SK-N-SH treated with all-trans-retinoic acid at 6 μM for 48 hours (cell line): ENCODE data around the gene MRC1.

Source experiments
- ATAC-seq: fragments of 200-7000 bp; cut with Tn5 transposase; 3 replicates; pipeline ENCODE4 v1.9.1; 2020; ENCODE audit warnings: mild to moderate bottlenecking, moderate library complexity
- ARNTL ChIP-seq: fragments of 450-650 bp; formaldehyde crosslinking; IDR thresholded peaks from 2 replicates; pipeline ENCODE4 v1.5.0; 2020; ENCODE audit warnings: low read depth, mild to moderate bottlenecking, moderate library complexity, borderline replicate concordance
- BACH2 ChIP-seq: fragments of 250-450 bp; sonication (Bioruptor Pico); IDR thresholded peaks from 2 replicates; pipeline ENCODE4 v1.9.0; 2021; ENCODE audit warnings: mild to moderate bottlenecking, borderline replicate concordance
- CSRNP3 ChIP-seq: fragments of 250-450 bp; sonication (Bioruptor Pico); IDR thresholded peaks from 2 replicates; pipeline ENCODE4 v1.5.1; 2021; ENCODE audit warnings: mild to moderate bottlenecking, moderate library complexity
- ESRRG ChIP-seq: fragments of 250-450 bp; sonication (Bioruptor Pico); IDR thresholded peaks from 2 replicates; pipeline ENCODE4 v1.6.1; 2021; ENCODE audit warnings: mild to moderate bottlenecking
- GLIS3 ChIP-seq: fragments of 250-450 bp; sonication (Bioruptor Pico); IDR thresholded peaks from 2 replicates; pipeline ENCODE4 v1.5.0; 2020; ENCODE audit warnings: mild to moderate bottlenecking, moderate library complexity
- ISL1 ChIP-seq: fragments of 250-450 bp; sonication (Bioruptor Pico); IDR thresholded peaks from 2 replicates; pipeline ENCODE4 v2.1.2; 2022; ENCODE audit warnings: mild to moderate bottlenecking, moderate library complexity
- OSR1 ChIP-seq: fragments of 250-450 bp; sonication (Bioruptor Pico); IDR thresholded peaks from 2 replicates; pipeline ENCODE4 v1.8.0; 2022; ENCODE audit warnings: moderate library complexity, mild to moderate bottlenecking, inconsistent platforms
- PATZ1 ChIP-seq: fragments of 250-450 bp; sonication (Bioruptor Pico); IDR thresholded peaks from 2 replicates; pipeline ENCODE4 v1.8.0; 2020; ENCODE audit warnings: mild to moderate bottlenecking, moderate library complexity, borderline replicate concordance
- PPARA ChIP-seq: fragments of 250-450 bp; sonication (Bioruptor Pico); IDR thresholded peaks from 2 replicates; pipeline ENCODE4 v1.5.0; 2020; ENCODE audit warnings: mild to moderate bottlenecking, borderline replicate concordance
- RARB ChIP-seq: fragments of 250-450 bp; sonication (Bioruptor Pico); IDR thresholded peaks from 2 replicates; pipeline ENCODE4 v1.8.0; 2021; ENCODE audit warnings: mild to moderate bottlenecking, moderate library complexity
- TCF4 ChIP-seq: fragments of 250-450 bp; sonication (Bioruptor Pico); IDR thresholded peaks from 2 replicates; pipeline ENCODE4 v1.8.0; 2021; ENCODE audit warnings: mild to moderate bottlenecking, moderate library complexity, borderline replicate concordance
- TOX ChIP-seq: fragments of 250-450 bp; sonication (Bioruptor Pico); IDR thresholded peaks from 2 replicates; pipeline ENCODE4 v1.8.0; 2021; ENCODE audit warnings: mild to moderate bottlenecking, moderate library complexity, borderline replicate concordance
- ZC3H10 ChIP-seq: fragments of 250-450 bp; sonication (Bioruptor Pico); IDR thresholded peaks from 2 replicates; pipeline ENCODE4 v1.5.1; 2021; ENCODE audit warnings: mild to moderate bottlenecking, moderate library complexity
- ZFP3 ChIP-seq: fragments of 250-450 bp; sonication (Bioruptor Pico); IDR thresholded peaks from 2 replicates; pipeline ENCODE4 v1.5.0; 2020; ENCODE audit warnings: mild to moderate bottlenecking, moderate library complexity
- ZFP30 ChIP-seq: fragments of 450-650 bp; formaldehyde crosslinking; IDR thresholded peaks from 2 replicates; pipeline ENCODE4 v1.5.0; 2022; ENCODE audit warnings: mild to moderate bottlenecking, moderate library complexity
- ZNF565 ChIP-seq: fragments of 450-650 bp; formaldehyde crosslinking; conservative IDR thresholded peaks from 2 replicates; pipeline ENCODE4 v1.5.0; 2020; ENCODE audit warnings: low read depth, mild to moderate bottlenecking, moderate library complexity
- ZNF70 ChIP-seq: fragments of 450-650 bp; formaldehyde crosslinking; IDR thresholded peaks from 2 replicates; pipeline ENCODE4 v1.5.0; 2020; ENCODE audit warnings: mild to moderate bottlenecking, moderate library complexity
- ZNF8 ChIP-seq: fragments of 450-650 bp; formaldehyde crosslinking; IDR thresholded peaks from 2 replicates; pipeline ENCODE4 v1.5.0; 2020; ENCODE audit warnings: mild to moderate bottlenecking, moderate library complexity
- TF ChIP-seq, protein P1 (sequence below): fragments of 250-450 bp; sonication (Bioruptor Pico); IDR thresholded peaks from 2 replicates; pipeline ENCODE4 v1.5.1; 2020; ENCODE audit warnings: low read depth, mild to moderate bottlenecking, moderate library complexity
- TF ChIP-seq, protein P2 (sequence below): fragments of 250-450 bp; sonication (Bioruptor Pico); IDR thresholded peaks from 2 replicates; pipeline ENCODE4 v1.8.0; 2021; ENCODE audit warnings: low read depth, mild to moderate bottlenecking, moderate library complexity, borderline replicate concordance
- TF ChIP-seq, protein P3 (sequence below): fragments of 250-450 bp; sonication (Bioruptor Pico); IDR thresholded peaks from 2 replicates; pipeline ENCODE4 v1.5.0; 2020; ENCODE audit warnings: mild to moderate bottlenecking, moderate library complexity

MRC1 gene

DNA sequence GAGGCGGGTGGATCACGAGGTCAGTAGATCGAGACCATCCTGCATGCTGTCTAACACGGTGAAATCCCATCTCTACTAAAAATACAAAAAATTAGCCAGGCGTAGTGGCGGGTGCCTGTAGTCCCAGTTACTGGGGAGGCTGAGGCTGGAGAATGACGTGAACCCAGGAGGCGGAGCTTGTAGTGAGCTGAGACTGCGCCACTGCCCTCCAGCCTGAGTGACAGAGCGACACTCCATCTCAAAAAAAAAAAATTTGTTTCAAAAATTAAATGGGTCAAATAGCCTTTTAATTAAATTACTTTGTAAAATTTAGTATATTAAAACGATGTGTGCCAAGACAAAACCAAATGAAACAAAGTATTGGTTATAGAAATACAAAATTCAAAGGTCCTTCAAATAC, 6.8 kb upstream of the MRC1 start:
- no peak for ATAC-seq

GRCh38 chr10:17802976-17803375, 6.2 kb upstream of the MRC1 start:
- no peak for ATAC-seq
- TF ChIP-seq ZNF70 (CRISPR knock-in tag) (no peak), TCF4 (no peak), ZNF565 (CRISPR knock-in tag) (no peak), ZC3H10 (CRISPR knock-in tag) (no peak), BACH2 (no peak), PPARA (no peak), RARB (no peak), ISL1 (CRISPR knock-in tag) (no peak), CSRNP3 (no peak), ZFP30 (no peak), OSR1 (CRISPR knock-in tag) (no peak), ZNF8 (CRISPR knock-in tag) (no peak)
- TF ChIP-seq, protein P1, sequence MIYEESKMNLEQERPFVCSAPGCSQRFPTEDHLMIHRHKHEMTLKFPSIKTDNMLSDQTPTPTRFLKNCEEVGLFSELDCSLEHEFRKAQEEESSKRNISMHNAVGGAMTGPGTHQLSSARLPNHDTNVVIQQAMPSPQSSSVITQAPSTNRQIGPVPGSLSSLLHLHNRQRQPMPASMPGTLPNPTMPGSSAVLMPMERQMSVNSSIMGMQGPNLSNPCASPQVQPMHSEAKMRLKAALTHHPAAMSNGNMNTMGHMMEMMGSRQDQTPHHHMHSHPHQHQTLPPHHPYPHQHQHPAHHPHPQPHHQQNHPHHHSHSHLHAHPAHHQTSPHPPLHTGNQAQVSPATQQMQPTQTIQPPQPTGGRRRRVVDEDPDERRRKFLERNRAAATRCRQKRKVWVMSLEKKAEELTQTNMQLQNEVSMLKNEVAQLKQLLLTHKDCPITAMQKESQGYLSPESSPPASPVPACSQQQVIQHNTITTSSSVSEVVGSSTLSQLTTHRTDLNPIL (CRISPR knock-in tag): no peak

More for the DNA sequence above, 6.8 kb upstream of the MRC1 start:
- no peak for TF ChIP-seq PPARA
- TF ChIP-seq, protein P2, sequence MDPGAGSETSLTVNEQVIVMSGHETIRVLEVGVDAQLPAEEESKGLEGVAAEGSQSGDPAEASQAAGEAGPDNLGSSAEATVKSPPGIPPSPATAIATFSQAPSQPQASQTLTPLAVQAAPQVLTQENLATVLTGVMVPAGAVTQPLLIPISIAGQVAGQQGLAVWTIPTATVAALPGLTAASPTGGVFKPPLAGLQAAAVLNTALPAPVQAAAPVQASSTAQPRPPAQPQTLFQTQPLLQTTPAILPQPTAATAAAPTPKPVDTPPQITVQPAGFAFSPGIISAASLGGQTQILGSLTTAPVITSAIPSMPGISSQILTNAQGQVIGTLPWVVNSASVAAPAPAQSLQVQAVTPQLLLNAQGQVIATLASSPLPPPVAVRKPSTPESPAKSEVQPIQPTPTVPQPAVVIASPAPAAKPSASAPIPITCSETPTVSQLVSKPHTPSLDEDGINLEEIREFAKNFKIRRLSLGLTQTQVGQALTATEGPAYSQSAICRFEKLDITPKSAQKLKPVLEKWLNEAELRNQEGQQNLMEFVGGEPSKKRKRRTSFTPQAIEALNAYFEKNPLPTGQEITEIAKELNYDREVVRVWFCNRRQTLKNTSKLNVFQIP (CRISPR knock-in tag): no peak
- no peak for TF ChIP-seq ZNF70 (CRISPR knock-in tag)
- no peak for TF ChIP-seq OSR1 (CRISPR knock-in tag)
- TF ChIP-seq, protein P3, sequence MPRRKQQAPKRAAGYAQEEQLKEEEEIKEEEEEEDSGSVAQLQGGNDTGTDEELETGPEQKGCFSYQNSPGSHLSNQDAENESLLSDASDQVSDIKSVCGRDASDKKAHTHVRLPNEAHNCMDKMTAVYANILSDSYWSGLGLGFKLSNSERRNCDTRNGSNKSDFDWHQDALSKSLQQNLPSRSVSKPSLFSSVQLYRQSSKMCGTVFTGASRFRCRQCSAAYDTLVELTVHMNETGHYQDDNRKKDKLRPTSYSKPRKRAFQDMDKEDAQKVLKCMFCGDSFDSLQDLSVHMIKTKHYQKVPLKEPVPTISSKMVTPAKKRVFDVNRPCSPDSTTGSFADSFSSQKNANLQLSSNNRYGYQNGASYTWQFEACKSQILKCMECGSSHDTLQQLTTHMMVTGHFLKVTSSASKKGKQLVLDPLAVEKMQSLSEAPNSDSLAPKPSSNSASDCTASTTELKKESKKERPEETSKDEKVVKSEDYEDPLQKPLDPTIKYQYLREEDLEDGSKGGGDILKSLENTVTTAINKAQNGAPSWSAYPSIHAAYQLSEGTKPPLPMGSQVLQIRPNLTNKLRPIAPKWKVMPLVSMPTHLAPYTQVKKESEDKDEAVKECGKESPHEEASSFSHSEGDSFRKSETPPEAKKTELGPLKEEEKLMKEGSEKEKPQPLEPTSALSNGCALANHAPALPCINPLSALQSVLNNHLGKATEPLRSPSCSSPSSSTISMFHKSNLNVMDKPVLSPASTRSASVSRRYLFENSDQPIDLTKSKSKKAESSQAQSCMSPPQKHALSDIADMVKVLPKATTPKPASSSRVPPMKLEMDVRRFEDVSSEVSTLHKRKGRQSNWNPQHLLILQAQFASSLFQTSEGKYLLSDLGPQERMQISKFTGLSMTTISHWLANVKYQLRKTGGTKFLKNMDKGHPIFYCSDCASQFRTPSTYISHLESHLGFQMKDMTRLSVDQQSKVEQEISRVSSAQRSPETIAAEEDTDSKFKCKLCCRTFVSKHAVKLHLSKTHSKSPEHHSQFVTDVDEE (CRISPR knock-in tag): no peak
- TF ChIP-seq TOX (CRISPR knock-in tag): no peak
- no peak for TF ChIP-seq ZNF8 (CRISPR knock-in tag)
- TF ChIP-seq ZNF565 (CRISPR knock-in tag): no peak
- no peak for TF ChIP-seq GLIS3
- no peak for TF ChIP-seq ARNTL
- TF ChIP-seq ISL1 (CRISPR knock-in tag): no peak
- TF ChIP-seq ESRRG (CRISPR knock-in tag): no peak
- no peak for TF ChIP-seq CSRNP3
- TF ChIP-seq ZC3H10 (CRISPR knock-in tag): no peak
- TF ChIP-seq PATZ1 (CRISPR knock-in tag): no peak
- no peak for TF ChIP-seq BACH2
- TF ChIP-seq, protein P1 (CRISPR knock-in tag): no peak
- no peak for TF ChIP-seq ZFP3 (CRISPR knock-in tag)
